Measurements from ENCODE around the gene GALNT16. TPM values are rescaled to one million over a fixed set of nuclear protein-coding genes. Genes with fewer than 3 reads are reported as not detected.

The GALNT16 gene
- polyA plus RNA-seq, 3 donors: 0.01 TPM; not detected in 2

DNA sequence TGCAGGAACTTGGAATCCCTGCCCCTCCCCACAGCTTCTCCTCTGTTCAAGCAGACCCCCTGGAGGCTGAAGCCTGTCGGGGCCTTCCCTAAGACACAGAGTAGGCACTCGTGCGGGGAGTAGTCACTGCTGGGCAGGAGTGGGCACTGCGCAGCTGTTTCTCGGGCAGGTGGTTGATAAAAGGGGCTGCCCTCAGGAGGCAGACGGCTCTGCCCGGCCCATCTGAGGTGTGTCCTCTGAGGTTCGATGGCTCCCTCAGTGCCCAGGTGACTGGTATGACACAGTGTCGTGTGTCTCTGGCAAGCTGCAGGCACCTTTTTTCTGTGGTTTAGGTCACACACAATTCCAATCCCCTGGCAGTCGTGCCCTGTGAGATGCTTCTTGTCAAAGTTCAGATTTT is 10.1 kb downstream of the GALNT16 start:
- Histone ChIP-seq H3K36me3 (replicated peaks in 1 of 2; ENCODE audit: control insufficient read depth in 1 of 2, insufficient read depth in 2 of 2, low read length in 2 of 2) (no peaks in the 10 kb centered on the region), H3K79me2 (ENCODE audit: insufficient read depth, low read length) (no peaks in the 10 kb centered on the region), H4K20me1 (ENCODE audit: insufficient read depth, low read length) (no peaks in the 10 kb centered on the region), H3K4me3 (replicated peaks in 1 of 3; ENCODE audit: low read depth in 2 of 3, low read length in 3 of 3) (no peak overlapping the region), H3K27ac (ENCODE audit: low read depth in 1 of 2, low read length in 2 of 2) (no peak overlapping the region), H3K27me3 (ENCODE audit: control insufficient read depth in 2 of 2, insufficient read depth in 2 of 2, low read length in 2 of 2) (peaks cover 5 to 6% of the 10 kb centered on the region in 2 donors), H3K4me2 (replicated peaks; ENCODE audit: extremely low read depth, low read length, poor library complexity, severe bottlenecking) (no peak overlapping the region), H3K9me3 (replicated peaks in 1 of 2; ENCODE audit: control insufficient read depth in 1 of 2, insufficient read depth in 1 of 2, low read length in 2 of 2) (no peaks in the 10 kb centered on the region), H3K9ac (ENCODE audit: insufficient read depth, low read length, poor library complexity, severe bottlenecking) (no peak overlapping the region), H3K4me1 (ENCODE audit: control insufficient read depth in 1 of 2, insufficient read depth in 2 of 2, low read length in 2 of 2) (no peaks in the 10 kb centered on the region), H2AFZ (ENCODE audit: insufficient read depth, low read depth, low read length, poor library complexity, severe bottlenecking) (no peak overlapping the region)
- Mint-ChIP-seq H3K27me3 (ENCODE audit: low read depth in 3 of 3) (peaks cover 13 to 15% (median 14%) of the 10 kb centered on the region in 3 donors), H3K27ac (no peak overlapping the region), H3K9me3 (peaks cover 0 to 1% (median 0%) of the 10 kb centered on the region in 7 donors), H3K4me1 (no peaks in the 10 kb centered on the region), H3K36me3 (no peaks in the 10 kb centered on the region), H3K4me3 (no peak overlapping the region)
- TF ChIP-seq, protein P1, sequence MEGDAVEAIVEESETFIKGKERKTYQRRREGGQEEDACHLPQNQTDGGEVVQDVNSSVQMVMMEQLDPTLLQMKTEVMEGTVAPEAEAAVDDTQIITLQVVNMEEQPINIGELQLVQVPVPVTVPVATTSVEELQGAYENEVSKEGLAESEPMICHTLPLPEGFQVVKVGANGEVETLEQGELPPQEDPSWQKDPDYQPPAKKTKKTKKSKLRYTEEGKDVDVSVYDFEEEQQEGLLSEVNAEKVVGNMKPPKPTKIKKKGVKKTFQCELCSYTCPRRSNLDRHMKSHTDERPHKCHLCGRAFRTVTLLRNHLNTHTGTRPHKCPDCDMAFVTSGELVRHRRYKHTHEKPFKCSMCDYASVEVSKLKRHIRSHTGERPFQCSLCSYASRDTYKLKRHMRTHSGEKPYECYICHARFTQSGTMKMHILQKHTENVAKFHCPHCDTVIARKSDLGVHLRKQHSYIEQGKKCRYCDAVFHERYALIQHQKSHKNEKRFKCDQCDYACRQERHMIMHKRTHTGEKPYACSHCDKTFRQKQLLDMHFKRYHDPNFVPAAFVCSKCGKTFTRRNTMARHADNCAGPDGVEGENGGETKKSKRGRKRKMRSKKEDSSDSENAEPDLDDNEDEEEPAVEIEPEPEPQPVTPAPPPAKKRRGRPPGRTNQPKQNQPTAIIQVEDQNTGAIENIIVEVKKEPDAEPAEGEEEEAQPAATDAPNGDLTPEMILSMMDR (IDR thresholded peaks at IDR 0.05): no peak
- DNase-seq: no peak
- intact Hi-C loops (cut with micrococcal nuclease): no loop called here
- 91% methylated on average over 9 of the region's 10 CpGs for WGBS (ENCODE audit: insufficient coverage)

DNA sequence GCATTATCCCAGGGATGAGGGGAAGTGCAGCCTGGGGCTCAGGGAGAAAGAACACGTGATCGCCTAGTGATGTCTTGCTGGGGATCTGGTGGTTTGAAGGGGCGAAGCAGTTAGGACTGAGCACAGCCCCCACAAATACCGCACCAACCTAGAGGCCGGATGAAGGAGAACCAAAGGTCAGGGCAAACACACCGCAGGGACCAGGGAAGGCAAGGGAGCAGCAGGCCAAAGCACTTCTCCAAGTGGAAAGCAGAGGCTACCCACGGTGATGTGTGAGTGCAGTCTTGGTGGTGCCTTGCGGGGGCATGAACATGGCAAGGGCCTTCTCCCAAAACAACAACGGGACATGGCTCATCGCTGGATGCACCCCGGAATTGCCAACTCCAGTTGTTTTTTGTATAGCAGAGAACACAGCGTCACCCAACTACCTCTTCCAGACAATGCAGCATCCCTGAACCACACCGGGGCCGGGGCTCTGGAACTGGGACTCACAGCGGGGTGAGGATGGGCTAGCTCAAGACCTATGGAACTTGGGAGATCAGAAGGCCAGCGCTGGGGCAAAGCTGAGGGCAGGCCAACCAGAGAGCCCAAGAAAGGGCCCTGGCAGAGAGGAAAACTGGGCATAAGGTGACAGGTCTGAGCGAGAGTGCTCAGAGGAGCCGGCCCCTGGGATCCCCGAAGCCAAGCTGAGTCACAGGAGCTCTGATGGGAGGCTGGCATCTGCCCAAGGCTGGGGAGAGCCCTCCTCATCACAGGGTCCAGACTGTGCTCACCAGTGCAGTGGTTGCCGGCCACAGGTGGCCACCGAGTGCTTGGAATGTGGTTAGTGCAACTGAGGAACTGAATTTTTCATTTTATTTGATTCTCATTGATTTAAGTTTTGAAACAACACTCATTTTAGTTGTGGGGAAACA is 11.1 kb downstream of the GALNT16 start:
- Mint-ChIP-seq H3K4me3 (no peak overlapping the region), H3K9me3 (peaks cover 0 to 1% (median 0%) of the 10 kb centered on the region in 7 donors), H3K4me1 (no peaks in the 10 kb centered on the region), H3K27ac (no peak overlapping the region), H3K36me3 (no peaks in the 10 kb centered on the region), H3K27me3 (ENCODE audit: low read depth in 3 of 3) (peaks cover 15 to 17% (median 16%) of the 10 kb centered on the region in 3 donors)
- no peak overlapping the region for H3K27ac ChIP-seq (ENCODE audit: low read depth in 1 of 2, low read length in 2 of 2)
- no peaks in the 10 kb centered on the region for H3K79me2 ChIP-seq (ENCODE audit: insufficient read depth, low read length)
- no peak for DNase-seq
- no peaks in the 10 kb centered on the region for H3K9me3 ChIP-seq (replicated peaks in 1 of 2; ENCODE audit: control insufficient read depth in 1 of 2, insufficient read depth in 1 of 2, low read length in 2 of 2)
- H3K4me1 ChIP-seq (ENCODE audit: control insufficient read depth in 1 of 2, insufficient read depth in 2 of 2, low read length in 2 of 2): no peaks in the 10 kb centered on the region
- no peak overlapping the region for H3K4me3 ChIP-seq (replicated peaks in 1 of 3; ENCODE audit: low read depth in 2 of 3, low read length in 3 of 3)
- H4K20me1 ChIP-seq (ENCODE audit: insufficient read depth, low read length): no peaks in the 10 kb centered on the region
- H2AFZ ChIP-seq (ENCODE audit: insufficient read depth, low read depth, low read length, poor library complexity, severe bottlenecking): no peak overlapping the region
- TF ChIP-seq, protein P1 (IDR thresholded peaks at IDR 0.05): no peak
- no peak overlapping the region for H3K9ac ChIP-seq (ENCODE audit: insufficient read depth, low read length, poor library complexity, severe bottlenecking)
- no peak overlapping the region for H3K4me2 ChIP-seq (replicated peaks; ENCODE audit: extremely low read depth, low read length, poor library complexity, severe bottlenecking)
- H3K36me3 ChIP-seq (replicated peaks in 1 of 2; ENCODE audit: control insufficient read depth in 1 of 2, insufficient read depth in 2 of 2, low read length in 2 of 2): no peaks in the 10 kb centered on the region
- peaks cover 0 to 2% of the 10 kb centered on the region in 2 donors for H3K27me3 ChIP-seq (ENCODE audit: control insufficient read depth in 2 of 2, insufficient read depth in 2 of 2, low read length in 2 of 2)
- intact Hi-C loops (cut with micrococcal nuclease): no loop called here
- WGBS (ENCODE audit: insufficient coverage): 93% methylated on average over 18 of the region's 21 CpGs
